ENCODE data around the gene SPATA31E1.

DNA sequence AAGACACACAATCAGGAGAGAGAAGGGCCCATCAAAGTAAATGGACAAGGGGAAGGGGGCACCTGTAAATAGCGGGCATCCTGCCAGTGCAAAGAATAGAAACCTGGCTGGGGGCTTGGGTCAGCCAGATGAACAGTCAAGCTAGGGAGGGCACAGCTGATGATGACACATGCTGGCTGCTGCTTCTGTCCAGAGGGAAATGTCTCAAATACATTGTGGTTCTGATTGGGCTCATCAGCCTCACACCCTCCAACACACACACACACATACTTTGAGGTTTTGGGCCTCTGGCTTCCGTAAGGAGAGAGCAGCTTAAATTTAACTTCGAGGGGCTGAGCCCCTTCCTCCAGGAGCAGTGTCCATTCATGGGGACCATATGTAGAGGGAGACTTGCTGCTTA is 27.6 kb upstream of the SPATA31E1 start:
- TF ChIP-seq CTCF (IDR thresholded peaks at IDR 0.05), result no peak
- TF ChIP-seq, protein P1, sequence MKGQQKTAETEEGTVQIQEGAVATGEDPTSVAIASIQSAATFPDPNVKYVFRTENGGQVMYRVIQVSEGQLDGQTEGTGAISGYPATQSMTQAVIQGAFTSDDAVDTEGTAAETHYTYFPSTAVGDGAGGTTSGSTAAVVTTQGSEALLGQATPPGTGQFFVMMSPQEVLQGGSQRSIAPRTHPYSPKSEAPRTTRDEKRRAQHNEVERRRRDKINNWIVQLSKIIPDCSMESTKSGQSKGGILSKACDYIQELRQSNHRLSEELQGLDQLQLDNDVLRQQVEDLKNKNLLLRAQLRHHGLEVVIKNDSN (IDR thresholded peaks at IDR 0.05; ENCODE audit: borderline replicate concordance, low read depth), result no peak
- no peak for TF ChIP-seq JUND (IDR thresholded peaks at IDR 0.05)
- TF ChIP-seq TAF1 (IDR thresholded peaks at IDR 0.05; ENCODE audit: borderline replicate concordance, low read depth, low read length), result no peak
- TF ChIP-seq PBX3 (IDR thresholded peaks at IDR 0.05), result no peak
